GM12878 (cell line): ENCODE measurements around the gene PTK7. TPM values are rescaled to one million over a fixed set of nuclear protein-coding genes. Genes with fewer than 3 reads are reported as not detected.

Experiments used
- ATAC-seq: fragments of 200-7000 bp; cut with Tn5 transposase; 3 replicates; pipeline ENCODE4 v1.9.1; 2020; ENCODE audit warnings: mild to moderate bottlenecking, moderate library complexity
- BruUV-seq: library from RNA; stranded (reverse); fragments of 400-500 nt; replicated peaks from 2 replicates; lab custom pipeline; 2021; lab: Mats Ljungman, UMichigan
- CTCF ChIA-PET: fragments of 300-600 bp; sonication (Branson Sonifier 250); formaldehyde crosslinking; extraction: SDS; loops from one replicate; lab custom pipeline; 2021; ENCODE audit warnings: inconsistent platforms; lab: Yijun Ruan, JAX
- POLR2A ChIA-PET: fragments of 350-600 bp; formaldehyde crosslinking; extraction: SDS; loops from one replicate; lab custom pipeline; 2021; ENCODE audit warnings: inconsistent platforms; lab: Charles Lee
- RAD21 ChIA-PET: fragments of 300-600 bp; sonication (Branson Sonifier 250); formaldehyde crosslinking; loops from one replicate; lab custom pipeline; 2023; ENCODE audit warnings: antibody characterized with exemption; ENCODE audit not compliant: unreplicated experiment; lab: Charles Lee
- SMC1A ChIA-PET: fragments of 300-600 bp; sonication (Branson Sonifier 250); formaldehyde crosslinking; loops from one replicate; lab custom pipeline; 2023; ENCODE audit not compliant: unreplicated experiment, uncharacterized antibody; lab: Charles Lee
- DNase-seq: peaks from one replicate; pipeline ENCODE4 v3.0.0-alpha.2; 2011; ENCODE audit warnings: low read depth, low spot score
- FAIRE-seq: peaks from 3 replicates; lab custom pipeline; 2011; peaks lifted over from hg19 to GRCh38; lab: Jason Lieb, UNC
- H2AFZ ChIP-seq: 2 replicates; pipeline ENCODE4 v1.6.0; 2011; ENCODE audit warnings: low read depth, low read length, control low read depth; ENCODE audit not compliant: control insufficient read depth
- H3K27ac ChIP-seq: 2 replicates; pipeline ENCODE4 v1.5.1; 2011; ENCODE audit warnings: control low read depth; ENCODE audit not compliant: control insufficient read depth, insufficient read depth
- H3K27me3 ChIP-seq, 2 experiments: replicated peaks in 1 of 2; 2 replicates each; pipeline versions ENCODE4 v1.6.0 to v1.6.1; 2011; ENCODE audit warnings: low read length in 1 of 2; ENCODE audit not compliant: control insufficient read depth in 2 of 2, insufficient read depth in 2 of 2
- H3K36me3 ChIP-seq, 2 experiments: 2 replicates each; pipeline ENCODE4 v1.5.1; 2011; ENCODE audit warnings: low read length in 1 of 2; ENCODE audit not compliant: control insufficient read depth in 2 of 2, insufficient read depth in 2 of 2
- H3K4me1 ChIP-seq: 2 replicates; pipeline ENCODE4 v1.6.1; 2011; ENCODE audit warnings: mild to moderate bottlenecking, low read length, moderate library complexity, mixed read lengths; ENCODE audit not compliant: control insufficient read depth, insufficient read depth
- H3K4me2 ChIP-seq: 2 replicates; pipeline ENCODE4 v1.6.0; 2011; ENCODE audit warnings: control low read depth; ENCODE audit not compliant: control insufficient read depth, insufficient read depth
- H3K4me3 ChIP-seq: fragments of 200-600 bp; sonication (generic); 2 replicates; pipeline ENCODE4 v1.5.1; 2016
- H3K79me2 ChIP-seq: 2 replicates; pipeline ENCODE4 v1.6.0; 2011; ENCODE audit warnings: low read length; ENCODE audit not compliant: control insufficient read depth, insufficient read depth
- H3K9ac ChIP-seq: 2 replicates; pipeline ENCODE4 v1.8.0; 2011; ENCODE audit warnings: low read length, control low read depth, mixed read lengths; ENCODE audit not compliant: control insufficient read depth, insufficient read depth
- H3K9me3 ChIP-seq: replicated peaks from 3 replicates; pipeline ENCODE4 v1.5.1; 2011; ENCODE audit warnings: mild to moderate bottlenecking, low read length; ENCODE audit not compliant: control insufficient read depth, insufficient read depth
- H4K20me1 ChIP-seq: 2 replicates; pipeline ENCODE4 v1.6.0; 2011; ENCODE audit not compliant: control insufficient read depth, insufficient read depth
- ATF7 ChIP-seq: fragments of 450-650 bp; IDR thresholded peaks from 2 replicates; pipeline ENCODE4 v1.6.1; 2016; ENCODE audit warnings: low read depth, mild to moderate bottlenecking
- CEBPZ ChIP-seq: fragments of 150-350 bp; IDR thresholded peaks from 2 replicates; pipeline ENCODE4 v1.6.1; 2016; ENCODE audit warnings: low read depth, low read length
- E2F4 ChIP-seq: IDR thresholded peaks from 2 replicates; pipeline ENCODE4 v1.6.1; 2012; ENCODE audit warnings: low read depth, low read length, improper control_type of control experiment
- EGR1 ChIP-seq, 2 experiments: IDR thresholded peaks; 1 replicate in 1 of 2; 2 replicates in 1 of 2; pipeline ENCODE4 v1.6.1; 2011 to 2012; ENCODE audit warnings: low read depth in 2 of 2, low read length in 2 of 2, borderline replicate concordance in 1 of 2, mild to moderate bottlenecking in 1 of 2, moderate library complexity in 1 of 2
- HDGF ChIP-seq: fragments of 450-650 bp; IDR thresholded peaks from 2 replicates; pipeline ENCODE4 v1.6.1; 2016; ENCODE audit warnings: antibody characterized with exemption
- NR2C1 ChIP-seq: fragments of 450-650 bp; IDR thresholded peaks from 2 replicates; pipeline ENCODE4 v1.6.1; 2017; ENCODE audit warnings: antibody characterized with exemption, mild to moderate bottlenecking, moderate library complexity
- RAD51 ChIP-seq: fragments of 450-650 bp; IDR thresholded peaks from 2 replicates; pipeline ENCODE4 v1.6.1; 2016; ENCODE audit warnings: moderate library complexity, mild to moderate bottlenecking, inconsistent platforms
- RCOR1 ChIP-seq: conservative IDR thresholded peaks from 2 replicates; pipeline ENCODE4 v1.6.1; 2012; ENCODE audit warnings: low read depth, low read length, improper control_type of control experiment
- REST ChIP-seq: IDR thresholded peaks from 2 replicates; pipeline ENCODE4 v1.6.1; 2012; ENCODE audit warnings: mild to moderate bottlenecking, low read depth, low read length
- SKIL ChIP-seq: fragments of 450-650 bp; IDR thresholded peaks from 2 replicates; pipeline ENCODE4 v1.6.1; 2017; ENCODE audit warnings: mild to moderate bottlenecking, low read depth, inconsistent platforms; ENCODE audit not compliant: poor library complexity, severe bottlenecking
- SPI1 ChIP-seq: IDR thresholded peaks from 2 replicates; pipeline ENCODE4 v1.6.1; 2011; ENCODE audit warnings: low read depth, mild to moderate bottlenecking, low read length, moderate library complexity, borderline replicate concordance; ENCODE audit not compliant: insufficient read depth
- SUPT20H ChIP-seq: IDR thresholded peaks from 2 replicates; pipeline ENCODE4 v1.6.1; 2011; ENCODE audit warnings: low read depth, mild to moderate bottlenecking, low read length, moderate library complexity, borderline replicate concordance; ENCODE audit not compliant: control insufficient read depth
- TAF1 ChIP-seq: IDR thresholded peaks from 2 replicates; pipeline ENCODE4 v1.6.1; 2011; ENCODE audit warnings: mild to moderate bottlenecking, low read depth, low read length, borderline replicate concordance
- ZNF622 ChIP-seq: fragments of 450-650 bp; IDR thresholded peaks from 2 replicates; pipeline ENCODE4 v1.6.1; 2017; ENCODE audit warnings: mild to moderate bottlenecking, inconsistent platforms
- ZZZ3 ChIP-seq: IDR thresholded peaks from 2 replicates; pipeline ENCODE4 v1.6.1; 2011; ENCODE audit warnings: low read depth; ENCODE audit not compliant: control insufficient read depth, insufficient read length
- WGBS: methylation state at CpG from one replicate; pipeline ENCODE4 v1.1.6; 2016; ENCODE audit warnings: low lambda C conversion rate; ENCODE audit not compliant: insufficient replicate concordance, insufficient coverage; ENCODE audit errors: missing lambda C conversion rate; 5-methylcytosine and 5-hydroxymethylcytosine counted together
- in situ Hi-C: fragments of 300-500 bp; cut with MboI; formaldehyde crosslinking; loops from 9 replicates; pipeline ENCODE4 v1.14.3; 2018; ENCODE audit warnings: mixed read lengths
- intact Hi-C: fragments of 100-400 bp; cut with micrococcal nuclease; formaldehyde crosslinking; loops from one replicate; pipeline ENCODE4 v1.14.2; 2022; ENCODE audit not compliant: unreplicated experiment
- polyA plus RNA-seq, 11 experiments: library from polyadenylated mRNA; depleted of rRNA in 4 of 11; unstranded in 6 of 11; stranded (reverse) in 5 of 11; fragments of >200 nt; fragmentation: Nextera tagmentation in 4 of 11; fragmentation: Illumina TruSeq in 1 of 11; extraction: Ambion mirVana in 4 of 11; extraction: Trizol in 1 of 11; gene quantifications; 1 replicate in 1 of 11; 2 replicates in 10 of 11; pipeline versions ENCODE4 v1.2.1 to v1.2.3, GENCODE V29; 2011 to 2016; ENCODE audit warnings: inconsistent platforms in 2 of 11, missing spikeins in 2 of 11, low read depth in 1 of 11
- total RNA-seq, 4 experiments: library from RNA; depleted of rRNA in 3 of 4; stranded (reverse); fragments of >200 nt in 3 of 4; fragmentation: Illumina TruSeq in 1 of 4; extraction: Trizol in 1 of 4; gene quantifications; 2 replicates each; pipeline versions ENCODE4 v1.2.1 to v1.2.3, GENCODE V29; 2013 to 2021

The PTK7 gene
- total and polyA plus RNA-seq, 10 of the 15 experiments (the other 5 are each of a cell fraction or from before 2014, with no cell fraction given): 0.18 to 14.4 (median 3.3) TPM; not detected in 1

- H3K36me3 ChIP-seq: peaks cover 2 to 13% of the 10 kb centered on the region in 2 experiments
- H3K9ac ChIP-seq: no peak overlapping the region
- no peaks in the 10 kb centered on the region for H3K4me1 ChIP-seq
- H3K4me3 ChIP-seq: no peak overlapping the region
- H3K4me2 ChIP-seq: no peak overlapping the region
- SMC1A ChIA-PET: no interaction called here
- RAD21 ChIA-PET: no interaction called here
- ATAC-seq: no peak
- no peak for FAIRE-seq
- H3K27ac ChIP-seq: no peak overlapping the region
- DNase-seq: no peak
- in situ Hi-C loops (no loop called here), intact Hi-C loops (no loop called here)
- no peaks in the 10 kb centered on the region for H3K27me3 ChIP-seq
- H3K79me2 ChIP-seq: no peaks in the 10 kb centered on the region
- H3K9me3 ChIP-seq: no peaks in the 10 kb centered on the region
- POLR2A ChIA-PET: no interaction called here
- no peaks in the 10 kb centered on the region for H4K20me1 ChIP-seq
- BruUV-seq: no TSS peak
- H2AFZ ChIP-seq: no peak overlapping the region
- CTCF ChIA-PET: no interaction called here
- WGBS: 88% methylated on average over 6 of the region's 6 CpGs
- TF ChIP-seq RAD51 (no peak), E2F4 (no peak), TAF1 (no peak), REST (no peak), HDGF (no peak), ZZZ3 (no peak), SKIL (no peak), ZNF622 (no peak), EGR1 (IDR thresholded peaks at IDR 0.05; ENCODE audit: borderline replicate concordance in 1 of 2, low read depth in 2 of 2, low read length in 2 of 2) (no peak), RCOR1 (no peak), CEBPZ (no peak), SUPT20H (no peak), ATF7 (no peak), SPI1 (no peak), NR2C1 (no peak)
Measured at GRCh38 chr6:43199912-43200311, 123.8 kb downstream of the PTK7 start.
